ENCODE data around the gene PRSS21. TPM values are rescaled to one million over a fixed set of nuclear protein-coding genes. Genes with fewer than 3 reads are reported as not detected.
A peak's percentile ranks its signal among the peaks of the same experiment; 100 is the strongest.

Gene PRSS21
- total RNA-seq, 1 donor from 2014 or later, result not detected

GRCh38 chr16:2798723-2799204 lies 18.3 kb upstream of the PRSS21 start:
- intact Hi-C loops (cut with DNase I), result no loop called here
- ATAC-seq (ENCODE audit: poor library complexity) (no peak), DNase-seq (peak; percentile 33)

- intact Hi-C loops (cut with DNase I), result no loop called here
- DNase-seq, result peak; percentile 5
- ATAC-seq (ENCODE audit: poor library complexity), result no peak
Observed at GRCh38 chr16:2799205-2799858, 17.7 kb upstream of the PRSS21 start.

GRCh38 chr16:2799859-2800226 lies 17.2 kb upstream of the PRSS21 start:
- no peak for DNase-seq
- intact Hi-C loops (cut with DNase I), result no loop called here
- ATAC-seq (ENCODE audit: poor library complexity), result peak; percentile 27

- ATAC-seq (ENCODE audit: poor library complexity) (no peak), DNase-seq (no peak)
- intact Hi-C loops (cut with DNase I), result no loop called here
Observed at GRCh38 chr16:2803545-2804195, 13.4 kb upstream of the PRSS21 start.

GRCh38 chr16:2804728-2805127 lies 12.3 kb upstream of the PRSS21 start:
- intact Hi-C loops (cut with DNase I), result no loop called here
- no peak for ATAC-seq (ENCODE audit: poor library complexity)
- DNase-seq, result peak; percentile 17

GRCh38 chr16:2806286-2806685 lies 10.8 kb upstream of the PRSS21 start:
- DNase-seq, result peak; percentile 1
- intact Hi-C loops (cut with DNase I), result no loop called here
- no peak for ATAC-seq (ENCODE audit: poor library complexity)

- ATAC-seq (ENCODE audit: poor library complexity) (no peak), DNase-seq (peak; percentile 11)
- intact Hi-C loops (cut with DNase I), result no loop called here
Observed at GRCh38 chr16:2808181-2808580, 8.9 kb upstream of the PRSS21 start.

GRCh38 chr16:2809149-2809760 lies 7.8 kb upstream of the PRSS21 start:
- no peak for ATAC-seq (ENCODE audit: poor library complexity)
- intact Hi-C loops (cut with DNase I), result no loop called here
- DNase-seq, result no peak

- ATAC-seq (ENCODE audit: poor library complexity) (no peak), DNase-seq (peak; percentile 10)
- intact Hi-C loops (cut with DNase I), result no loop called here
Observed at GRCh38 chr16:2810651-2811050, 6.4 kb upstream of the PRSS21 start.

GRCh38 chr16:2811703-2812471 lies 5.2 kb upstream of the PRSS21 start:
- ATAC-seq (ENCODE audit: poor library complexity), result peak; percentile 46
- peak; percentile 15 for DNase-seq
- intact Hi-C loops (cut with DNase I), result no loop called here

- intact Hi-C loops (cut with DNase I), result no loop called here
- ATAC-seq (ENCODE audit: poor library complexity) (no peak), DNase-seq (peak; percentile 13)
Observed at GRCh38 chr16:2813771-2814221, 3.2 kb upstream of the PRSS21 start.

GRCh38 chr16:2814551-2815298 lies 2.3 kb upstream of the PRSS21 start:
- DNase-seq, result peak; percentile 30
- no peak for ATAC-seq (ENCODE audit: poor library complexity)
- intact Hi-C loops (cut with DNase I), result no loop called here

- intact Hi-C loops (cut with DNase I), result no loop called here
- peak; percentile 9 for DNase-seq
- no peak for ATAC-seq (ENCODE audit: poor library complexity)
Observed at GRCh38 chr16:2815299-2815771, 1.7 kb upstream of the PRSS21 start.

- ATAC-seq (ENCODE audit: poor library complexity), result no peak
- DNase-seq, result peak; percentile 11
- intact Hi-C loops (cut with DNase I), result no loop called here
Observed at GRCh38 chr16:2817340-2818271, 569 bp downstream of the PRSS21 start.

- ATAC-seq (ENCODE audit: poor library complexity), result no peak
Observed at GRCh38 chr16:2818272-2818876, 1.3 kb downstream of the PRSS21 start.

GRCh38 chr16:2819179-2819938 lies 2.3 kb downstream of the PRSS21 start:
- ATAC-seq (ENCODE audit: poor library complexity), result no peak
- intact Hi-C loops (cut with DNase I), result no loop called here
- DNase-seq, result peak; percentile 17

More at GRCh38 chr16:2818272-2818876, 1.3 kb downstream of the PRSS21 start:
- intact Hi-C loops (cut with DNase I), result no loop called here
- peak; percentile 19 for DNase-seq

Measured in Right ventricle myocardium superior (tissue), 1 donor.